Loucy (cell line): ENCODE data around the gene DNAJB13.
A peak's percentile ranks its signal among the peaks of the same experiment; 100 is the strongest.

Experiments
- H2AFZ ChIP-seq: fragments of 200-600 bp; sonication (generic); 2 replicates; pipeline ENCODE4 v1.6.0; 2016; ENCODE audit warnings: antibody characterized with exemption, mild to moderate bottlenecking, low read length, moderate library complexity
- H3F3A ChIP-seq: fragments of 200-600 bp; 2 replicates; pipeline ENCODE4 v1.6.0; 2016; ENCODE audit warnings: antibody characterized with exemption, low read depth, mild to moderate bottlenecking
- H3K27me3 ChIP-seq: fragments of 200-600 bp; sonication (generic); 2 replicates; pipeline ENCODE4 v1.6.1; 2014; ENCODE audit warnings: low read length, mild to moderate bottlenecking; ENCODE audit not compliant: insufficient read depth, poor library complexity, severe bottlenecking
- H3K36me3 ChIP-seq: fragments of 200-600 bp; sonication (generic); 2 replicates; pipeline ENCODE4 v1.6.1; 2016; ENCODE audit warnings: low read length; ENCODE audit not compliant: insufficient read depth
- H3K4me1 ChIP-seq: fragments of 200-600 bp; sonication (generic); 2 replicates; pipeline ENCODE4 v1.5.1; 2014; ENCODE audit warnings: low read length, mild to moderate bottlenecking; ENCODE audit not compliant: insufficient read depth, poor library complexity, severe bottlenecking
- H3K4me2 ChIP-seq: fragments of 200-600 bp; sonication (generic); 2 replicates; pipeline ENCODE4 v1.6.0; 2014; ENCODE audit warnings: antibody characterized with exemption, low read length, low read depth, mild to moderate bottlenecking; ENCODE audit not compliant: poor library complexity, severe bottlenecking
- H3K4me3 ChIP-seq: fragments of 200-600 bp; sonication (generic); 2 replicates; pipeline ENCODE4 v1.5.1; 2014; ENCODE audit warnings: low read length, mild to moderate bottlenecking, mixed read lengths; ENCODE audit not compliant: poor library complexity, severe bottlenecking
- H3K79me2 ChIP-seq: fragments of 200-600 bp; sonication (generic); 2 replicates; pipeline ENCODE4 v1.6.1; 2014; ENCODE audit warnings: low read length; ENCODE audit not compliant: insufficient read depth
- H3K9ac ChIP-seq: fragments of 200-600 bp; sonication (generic); 2 replicates; pipeline ENCODE4 v1.6.0; 2014; ENCODE audit warnings: mild to moderate bottlenecking, low read depth, low read length, moderate library complexity; ENCODE audit not compliant: poor library complexity, severe bottlenecking
- H3K9me2 ChIP-seq: fragments of 200-600 bp; sonication (generic); replicated peaks from 2 replicates; pipeline ENCODE4 v1.6.1; 2016; ENCODE audit warnings: low read depth, low read length, mixed read lengths
- H3K9me3 ChIP-seq: fragments of 200-600 bp; sonication (generic); 2 replicates; pipeline ENCODE4 v1.6.1; 2014; ENCODE audit warnings: mild to moderate bottlenecking, antibody characterized with exemption, low read length, low read depth; ENCODE audit not compliant: insufficient read depth
- H4K20me1 ChIP-seq: fragments of 200-600 bp; sonication (generic); 2 replicates; pipeline ENCODE4 v1.6.0; 2014; ENCODE audit warnings: antibody characterized with exemption, low read length, mild to moderate bottlenecking; ENCODE audit not compliant: insufficient read depth, poor library complexity, severe bottlenecking
- EZH2phosphoT487 ChIP-seq: fragments of 200-600 bp; IDR thresholded peaks from 2 replicates; pipeline ENCODE4 v1.6.1; 2018; ENCODE audit warnings: antibody characterized with exemption, mild to moderate bottlenecking, moderate library complexity, borderline replicate concordance
- TF ChIP-seq, protein P1 (sequence below): fragments of 200-600 bp; sonication (generic); conservative IDR thresholded peaks from 2 replicates; pipeline ENCODE4 v1.5.1; 2014; ENCODE audit warnings: mild to moderate bottlenecking, antibody characterized with exemption, low read length

Gene DNAJB13

GRCh38 chr11:73995731-73996130 lies 44.9 kb downstream of the DNAJB13 start:
- no peaks in the 10 kb centered on the region for H3K79me2 ChIP-seq
- peak overlapping the region; percentile 61 for H3K4me2 ChIP-seq
- H3K4me1 ChIP-seq, result peaks cover 26% of the 10 kb centered on the region
- H3F3A ChIP-seq, result no peaks in the 10 kb centered on the region
- no peaks in the 10 kb centered on the region for H4K20me1 ChIP-seq
- H2AFZ ChIP-seq, result 0 out of 2 replicates have a peak overlapping the region, but pooled peaks have one; percentile 16
- no peaks in the 10 kb centered on the region for H3K27me3 ChIP-seq
- H3K4me3 ChIP-seq, result peak overlapping the region; percentile 42
- no peaks in the 10 kb centered on the region for H3K9me3 ChIP-seq
- H3K36me3 ChIP-seq, result no peaks in the 10 kb centered on the region
- no peak overlapping the region for H3K9ac ChIP-seq
- H3K9me2 ChIP-seq, result no peaks in the 10 kb centered on the region
- TF ChIP-seq, protein P1, sequence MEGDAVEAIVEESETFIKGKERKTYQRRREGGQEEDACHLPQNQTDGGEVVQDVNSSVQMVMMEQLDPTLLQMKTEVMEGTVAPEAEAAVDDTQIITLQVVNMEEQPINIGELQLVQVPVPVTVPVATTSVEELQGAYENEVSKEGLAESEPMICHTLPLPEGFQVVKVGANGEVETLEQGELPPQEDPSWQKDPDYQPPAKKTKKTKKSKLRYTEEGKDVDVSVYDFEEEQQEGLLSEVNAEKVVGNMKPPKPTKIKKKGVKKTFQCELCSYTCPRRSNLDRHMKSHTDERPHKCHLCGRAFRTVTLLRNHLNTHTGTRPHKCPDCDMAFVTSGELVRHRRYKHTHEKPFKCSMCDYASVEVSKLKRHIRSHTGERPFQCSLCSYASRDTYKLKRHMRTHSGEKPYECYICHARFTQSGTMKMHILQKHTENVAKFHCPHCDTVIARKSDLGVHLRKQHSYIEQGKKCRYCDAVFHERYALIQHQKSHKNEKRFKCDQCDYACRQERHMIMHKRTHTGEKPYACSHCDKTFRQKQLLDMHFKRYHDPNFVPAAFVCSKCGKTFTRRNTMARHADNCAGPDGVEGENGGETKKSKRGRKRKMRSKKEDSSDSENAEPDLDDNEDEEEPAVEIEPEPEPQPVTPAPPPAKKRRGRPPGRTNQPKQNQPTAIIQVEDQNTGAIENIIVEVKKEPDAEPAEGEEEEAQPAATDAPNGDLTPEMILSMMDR, result no peak
- TF ChIP-seq EZH2phosphoT487, result no peak

GRCh38 chr11:73996161-73996747 lies 45.4 kb downstream of the DNAJB13 start:
- no peak overlapping the region for H3K9ac ChIP-seq
- no peaks in the 10 kb centered on the region for H3K27me3 ChIP-seq
- no peak overlapping the region for H2AFZ ChIP-seq
- H4K20me1 ChIP-seq, result no peaks in the 10 kb centered on the region
- no peak overlapping the region for H3K4me3 ChIP-seq
- peaks cover 26% of the 10 kb centered on the region for H3K4me1 ChIP-seq
- H3K9me3 ChIP-seq, result no peaks in the 10 kb centered on the region
- no peaks in the 10 kb centered on the region for H3K36me3 ChIP-seq
- H3F3A ChIP-seq, result no peaks in the 10 kb centered on the region
- H3K9me2 ChIP-seq, result no peaks in the 10 kb centered on the region
- H3K4me2 ChIP-seq, result peak overlapping the region; percentile 61
- TF ChIP-seq, protein P1, result no peak
- no peak for TF ChIP-seq EZH2phosphoT487
- H3K79me2 ChIP-seq, result no peaks in the 10 kb centered on the region

- Histone ChIP-seq H2AFZ (no peak overlapping the region), H3K4me1 (peaks cover 26% of the 10 kb centered on the region), H3F3A (no peaks in the 10 kb centered on the region), H3K36me3 (no peaks in the 10 kb centered on the region), H4K20me1 (no peaks in the 10 kb centered on the region), H3K9me3 (no peaks in the 10 kb centered on the region), H3K79me2 (no peaks in the 10 kb centered on the region), H3K4me3 (no peak overlapping the region), H3K9me2 (no peaks in the 10 kb centered on the region), H3K27me3 (no peaks in the 10 kb centered on the region), H3K4me2 (no peak overlapping the region), H3K9ac (no peak overlapping the region)
- no peak for TF ChIP-seq EZH2phosphoT487
- TF ChIP-seq, protein P1, result no peak
Observed at GRCh38 chr11:73997120-73997770, 46.4 kb downstream of the DNAJB13 start.
